ENCODE measurements around the gene CHST2.

CHST2 gene

GRCh38 chr3:143170676-143171075 is 51.1 kb downstream of the CHST2 start:
- DNase-seq: no peak

GRCh38 chr3:143171141-143171980 is 51.8 kb downstream of the CHST2 start:
- DNase-seq: no peak

GRCh38 chr3:143172062-143172794 is 52.7 kb downstream of the CHST2 start:
- no peak for DNase-seq

GRCh38 chr3:143172795-143173145 is 53.2 kb downstream of the CHST2 start:
- DNase-seq: no peak

- no peak for DNase-seq
Observed at GRCh38 chr3:143173242-143173641, 53.7 kb downstream of the CHST2 start.

All from NCI-H446 treated with DMSO at 0.1 percent for 48 hours (cell line).